Measurements from ENCODE around the gene WNT5B.

The WNT5B gene

DNA sequence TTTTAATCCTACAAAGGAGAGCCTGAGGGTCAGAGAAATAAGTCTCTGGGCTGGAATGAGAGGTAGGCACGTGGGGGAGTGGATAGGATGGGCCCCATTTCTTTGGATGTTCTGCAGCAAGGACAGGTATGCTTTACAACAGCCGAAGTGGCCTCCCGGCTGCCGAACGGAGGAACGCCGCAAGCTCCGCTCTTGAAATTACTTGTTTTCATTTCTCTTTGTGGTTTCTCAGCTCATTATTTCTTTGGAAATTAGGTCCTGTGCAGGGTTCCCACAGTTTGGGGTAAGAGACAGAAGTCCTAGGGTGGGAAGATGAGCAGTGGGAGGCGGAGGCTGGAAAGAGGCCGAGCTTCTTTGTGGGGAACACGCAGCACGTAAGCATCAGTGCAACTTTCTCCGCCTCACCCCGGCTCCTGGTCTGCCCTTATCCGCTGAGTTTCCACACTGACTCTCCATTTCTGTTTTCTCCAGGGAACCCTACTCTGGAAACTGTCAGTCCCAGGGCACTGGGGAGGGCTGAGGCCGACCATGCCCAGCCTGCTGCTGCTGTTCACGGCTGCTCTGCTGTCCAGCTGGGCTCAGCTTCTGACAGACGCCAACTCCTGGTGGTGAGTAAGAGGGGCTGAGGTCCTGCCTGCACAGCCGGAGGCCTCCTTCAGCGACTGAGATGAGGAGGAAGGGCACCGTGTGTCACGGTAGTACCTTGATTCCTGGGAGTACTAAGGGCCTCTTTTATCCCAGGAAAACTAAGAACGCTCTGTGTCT, 2.0 kb downstream of the WNT5B start:
- DNase-seq = no peak

DNA sequence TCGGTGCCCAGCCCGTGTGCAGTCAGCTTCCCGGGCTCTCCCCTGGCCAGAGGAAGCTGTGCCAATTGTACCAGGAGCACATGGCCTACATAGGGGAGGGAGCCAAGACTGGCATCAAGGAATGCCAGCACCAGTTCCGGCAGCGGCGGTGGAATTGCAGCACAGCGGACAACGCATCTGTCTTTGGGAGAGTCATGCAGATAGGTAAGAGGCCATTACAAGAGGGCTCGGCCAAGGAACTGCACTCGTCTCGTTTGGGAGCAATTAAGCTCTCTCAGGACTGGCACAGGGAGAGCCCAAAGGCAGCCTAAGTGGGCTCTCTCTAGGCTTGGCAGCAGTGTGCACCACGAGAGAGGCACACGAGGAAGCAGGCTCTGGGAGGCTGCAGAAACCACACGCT, 3.7 kb downstream of the WNT5B start:
- DNase-seq = no peak

DNA sequence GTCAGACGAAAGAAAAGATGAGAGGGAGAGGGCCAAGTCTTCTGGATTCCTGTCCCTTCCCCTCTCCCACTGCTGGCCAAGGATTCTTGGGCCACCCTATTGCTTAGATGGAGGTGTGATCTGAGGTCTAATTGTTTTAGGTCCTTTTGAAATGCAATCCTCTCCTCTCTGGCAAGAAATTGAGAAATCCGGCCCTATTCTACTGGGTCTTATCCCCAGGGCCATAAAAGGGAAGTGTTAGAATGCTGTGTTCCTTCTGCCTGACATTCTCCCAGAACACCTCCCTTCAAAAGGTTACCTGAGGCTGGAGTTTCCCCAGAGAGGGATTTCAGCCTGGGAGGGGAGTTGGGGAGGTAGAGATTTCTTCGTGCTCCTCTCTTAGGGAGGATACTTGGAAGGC, 4.4 kb downstream of the WNT5B start:
- DNase-seq = no peak

GRCh38 chr12:1634149-1634548, 5.1 kb downstream of the WNT5B start:
- no peak for DNase-seq

- DNase-seq = peak; percentile 76 to 81
Observed at GRCh38 chr12:1634590-1635191, 5.7 kb downstream of the WNT5B start.

DNA sequence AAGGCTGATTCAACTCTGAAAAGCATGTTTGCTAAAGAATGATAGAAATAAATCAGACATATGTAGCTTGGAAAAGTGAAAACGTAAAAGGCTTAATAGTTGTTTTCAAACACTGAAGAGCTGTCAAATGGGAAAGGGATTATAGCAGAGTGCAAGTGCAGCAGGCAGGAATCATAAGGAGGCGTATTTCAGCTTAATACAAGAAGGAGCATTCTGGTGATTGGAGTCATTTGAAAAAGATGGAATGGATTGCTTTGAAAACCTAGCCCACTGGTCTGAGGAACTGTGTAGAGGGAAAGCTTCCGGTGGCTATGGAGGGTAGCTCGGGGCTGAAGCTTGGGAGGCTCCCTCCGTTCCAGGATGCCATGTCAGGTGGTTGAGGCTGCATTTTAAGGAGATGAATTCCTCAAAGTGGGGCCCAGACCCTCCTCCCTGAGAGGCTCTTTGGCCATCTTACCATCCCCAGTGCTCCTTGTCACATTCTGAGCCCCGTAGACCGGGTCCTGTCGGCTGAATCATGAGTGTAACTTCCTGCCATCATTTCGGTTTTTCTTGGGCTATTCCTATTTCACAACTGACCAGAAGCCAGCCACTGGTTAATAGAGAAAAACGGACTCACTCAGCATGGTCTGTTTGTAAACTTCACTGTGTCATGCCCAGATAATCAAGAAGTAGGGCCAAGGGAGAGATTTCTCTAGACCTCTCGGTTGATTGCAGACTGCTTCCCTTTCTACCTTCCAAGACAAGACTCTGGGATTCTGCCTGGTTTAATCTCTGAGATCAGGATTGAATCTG, 6.5 kb downstream of the WNT5B start:
- no peak for DNase-seq

DNA sequence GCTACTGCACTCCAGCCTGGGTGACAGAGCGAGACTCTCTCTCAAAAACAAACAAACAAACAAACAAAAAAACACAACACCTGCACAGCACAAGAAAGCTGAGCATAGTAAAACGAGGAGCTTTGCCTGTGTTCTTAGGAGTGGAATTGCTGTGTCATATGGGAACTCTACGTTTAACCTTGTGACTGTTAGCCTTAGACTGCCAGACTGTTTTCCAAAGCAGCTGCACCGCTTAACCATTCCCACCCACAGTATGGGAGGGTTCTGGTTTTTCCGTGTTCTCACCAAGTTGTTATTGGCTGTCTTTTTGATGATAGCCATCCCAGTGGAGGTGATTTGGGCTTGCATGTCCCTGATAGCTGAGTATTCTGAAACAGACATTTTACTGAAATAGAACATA, 9.2 kb downstream of the WNT5B start:
- DNase-seq = no peak

DNA sequence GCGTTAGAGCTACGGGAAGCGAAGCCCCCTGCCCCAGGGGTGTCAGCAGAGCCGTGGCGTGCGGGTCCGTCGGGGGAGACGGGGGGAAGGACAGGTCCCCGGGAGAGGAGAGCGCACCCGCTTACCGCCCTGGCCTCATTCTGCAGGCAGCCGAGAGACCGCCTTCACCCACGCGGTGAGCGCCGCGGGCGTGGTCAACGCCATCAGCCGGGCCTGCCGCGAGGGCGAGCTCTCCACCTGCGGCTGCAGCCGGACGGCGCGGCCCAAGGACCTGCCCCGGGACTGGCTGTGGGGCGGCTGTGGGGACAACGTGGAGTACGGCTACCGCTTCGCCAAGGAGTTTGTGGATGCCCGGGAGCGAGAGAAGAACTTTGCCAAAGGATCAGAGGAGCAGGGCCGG, 10.5 kb downstream of the WNT5B start:
- DNase-seq = no peak

GRCh38 chr12:1640328-1641234, 11.6 kb downstream of the WNT5B start:
- DNase-seq = no peak

GRCh38 chr12:1642513-1642912, 13.5 kb downstream of the WNT5B start:
- no peak for DNase-seq

DNA sequence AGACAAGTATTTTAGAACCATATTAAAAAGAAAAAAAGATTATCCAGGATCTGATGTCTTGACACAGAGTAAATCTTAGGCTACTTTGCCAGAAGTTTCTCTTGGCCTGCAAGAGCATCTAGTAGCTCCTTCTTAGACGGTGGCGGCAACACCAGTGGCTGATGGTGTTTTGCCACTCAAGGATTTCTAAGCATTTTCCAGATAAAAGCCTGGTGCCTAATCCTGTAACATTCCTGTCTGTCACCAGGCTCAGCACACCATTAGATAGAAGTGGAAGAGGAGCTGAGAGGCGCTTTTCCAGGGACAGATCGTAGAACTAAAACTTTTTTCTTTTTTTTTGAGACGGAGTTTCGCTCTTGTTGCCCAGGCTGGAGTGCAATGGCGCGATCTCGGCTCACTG, 14.0 kb downstream of the WNT5B start:
- no peak for DNase-seq

DNA sequence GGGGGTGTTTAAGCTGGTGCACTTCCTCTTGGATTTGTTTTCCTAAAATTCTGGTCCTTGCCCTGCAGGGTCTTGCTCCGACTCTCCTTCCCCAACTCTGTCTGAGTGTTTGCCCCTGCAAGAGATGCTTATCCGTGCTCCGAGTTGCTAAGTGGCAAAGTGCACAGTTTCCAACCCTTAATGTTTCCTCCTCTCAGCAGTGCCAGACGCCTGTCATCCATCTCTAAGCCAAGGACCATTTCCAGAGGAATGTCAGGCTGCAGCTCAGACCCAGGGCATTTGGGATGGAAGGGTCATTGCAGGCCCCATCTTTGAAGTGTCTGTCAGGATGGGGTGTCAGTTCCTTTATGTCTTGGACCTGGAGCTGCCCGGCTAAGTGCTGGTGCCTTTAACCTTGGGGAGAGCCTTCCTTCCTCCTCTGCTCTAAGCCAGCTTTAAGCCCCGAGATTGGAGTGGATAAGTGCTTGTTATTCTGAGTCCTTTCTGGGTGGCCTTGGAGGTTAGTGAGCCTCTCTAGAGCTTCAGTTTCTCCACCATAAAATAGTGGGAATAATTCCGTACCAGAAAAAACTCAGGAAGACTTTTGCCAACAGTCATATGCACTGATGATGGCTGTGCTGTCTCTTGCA, 15.0 kb downstream of the WNT5B start:
- DNase-seq = peak in 1 of 2 donors; percentile 41

- peak; percentile 85 to 89 for DNase-seq
Observed at GRCh38 chr12:1644534-1645438, 15.8 kb downstream of the WNT5B start.

DNA sequence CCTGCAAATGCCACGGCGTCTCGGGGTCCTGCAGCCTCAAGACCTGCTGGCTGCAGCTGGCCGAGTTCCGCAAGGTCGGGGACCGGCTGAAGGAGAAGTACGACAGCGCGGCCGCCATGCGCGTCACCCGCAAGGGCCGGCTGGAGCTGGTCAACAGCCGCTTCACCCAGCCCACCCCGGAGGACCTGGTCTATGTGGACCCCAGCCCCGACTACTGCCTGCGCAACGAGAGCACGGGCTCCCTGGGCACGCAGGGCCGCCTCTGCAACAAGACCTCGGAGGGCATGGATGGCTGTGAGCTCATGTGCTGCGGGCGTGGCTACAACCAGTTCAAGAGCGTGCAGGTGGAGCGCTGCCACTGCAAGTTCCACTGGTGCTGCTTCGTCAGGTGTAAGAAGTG, 16.8 kb downstream of the WNT5B start:
- DNase-seq = no peak

DNA sequence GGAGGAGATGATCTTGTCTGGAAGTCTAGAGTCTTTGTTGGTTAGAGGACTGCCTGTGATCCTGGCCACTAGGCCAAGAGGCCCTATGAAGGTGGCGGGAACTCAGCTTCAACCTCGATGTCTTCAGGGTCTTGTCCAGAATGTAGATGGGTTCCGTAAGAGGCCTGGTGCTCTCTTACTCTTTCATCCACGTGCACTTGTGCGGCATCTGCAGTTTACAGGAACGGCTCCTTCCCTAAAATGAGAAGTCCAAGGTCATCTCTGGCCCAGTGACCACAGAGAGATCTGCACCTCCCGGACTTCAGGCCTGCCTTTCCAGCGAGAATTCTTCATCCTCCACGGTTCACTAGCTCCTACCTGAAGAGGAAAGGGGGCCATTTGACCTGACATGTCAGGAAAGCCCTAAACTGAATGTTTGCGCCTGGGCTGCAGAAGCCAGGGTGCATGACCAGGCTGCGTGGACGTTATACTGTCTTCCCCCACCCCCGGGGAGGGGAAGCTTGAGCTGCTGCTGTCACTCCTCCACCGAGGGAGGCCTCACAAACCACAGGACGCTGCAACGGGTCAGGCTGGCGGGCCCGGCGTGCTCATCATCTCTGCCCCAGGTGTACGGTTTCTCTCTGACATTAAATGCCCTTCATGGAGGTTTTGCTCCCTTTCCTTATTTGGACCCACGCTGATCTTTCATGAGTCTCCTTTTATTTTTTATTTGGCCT, 17.7 kb downstream of the WNT5B start:
- DNase-seq = no peak

DNA sequence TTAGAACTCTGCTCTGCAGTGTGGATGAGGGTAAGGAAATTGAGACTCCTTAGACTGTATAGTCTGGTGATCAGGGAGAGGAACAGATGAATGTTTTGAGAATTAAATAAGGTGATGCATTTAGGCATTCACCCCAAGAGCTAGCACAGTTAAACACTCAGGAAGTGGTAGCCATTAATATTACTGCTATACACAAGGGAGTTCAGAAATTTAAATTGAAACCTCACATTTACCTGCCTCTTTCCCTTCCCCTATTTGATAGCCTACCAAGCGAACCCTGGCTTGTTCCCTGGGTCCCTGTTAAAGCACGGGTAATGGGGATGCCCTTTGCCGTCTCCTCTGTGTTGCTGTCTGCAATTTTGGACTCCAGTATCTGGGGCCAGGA, 18.2 kb downstream of the WNT5B start:
- DNase-seq = no peak

GRCh38 chr12:1650260-1650977, 21.4 kb downstream of the WNT5B start:
- peak in 1 of 2 donors; percentile 57 for DNase-seq

- DNase-seq = no peak
Observed at GRCh38 chr12:1650978-1651361, 21.9 kb downstream of the WNT5B start.

DNA sequence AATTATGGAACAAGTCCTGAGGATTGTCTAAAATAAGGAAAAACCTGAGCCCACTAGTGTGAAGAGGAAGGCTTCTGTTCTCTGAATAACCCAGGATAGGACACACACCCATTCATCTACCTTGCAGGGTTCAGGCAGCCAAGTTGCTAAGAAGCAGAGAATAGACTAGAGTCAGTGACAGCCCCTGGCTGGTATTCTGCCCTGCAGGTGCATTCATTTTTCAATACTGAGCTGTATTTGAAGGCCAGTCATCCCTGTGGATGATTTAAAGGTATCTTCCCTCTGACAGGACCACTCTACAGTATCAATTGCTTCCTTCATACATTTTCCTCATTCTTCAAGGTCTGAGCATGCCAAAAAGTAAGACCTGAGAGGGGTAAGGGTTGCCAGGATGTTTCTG, 22.9 kb downstream of the WNT5B start:
- no peak for DNase-seq

GRCh38 chr12:1655225-1655788, 26.3 kb downstream of the WNT5B start:
- no peak for DNase-seq
